GM23338 (cell line): ENCODE results near the gene MROH7. TPM values are rescaled to one million over a fixed set of nuclear protein-coding genes. Genes with fewer than 3 reads are reported as not detected.

ENCODE experiments used
- CREB1 ChIP-seq: fragments of 250-450 bp; sonication (Bioruptor Pico); IDR thresholded peaks from 2 replicates; pipeline ENCODE4 v1.5.0; 2020; ENCODE audit warnings: low read depth, mild to moderate bottlenecking, moderate library complexity
- EZH2 ChIP-seq: fragments of 200-600 bp; sonication (generic); IDR thresholded peaks from one replicate; pipeline ENCODE4 v1.8.0; 2017; ENCODE audit warnings: antibody characterized with exemption, mild to moderate bottlenecking, low read depth; ENCODE audit not compliant: unreplicated experiment
- JUNB ChIP-seq: IDR thresholded peaks from one replicate; pipeline ENCODE4 v1.6.1; 2016; ENCODE audit warnings: antibody characterized with exemption; ENCODE audit not compliant: unreplicated experiment
- STAT1 ChIP-seq: IDR thresholded peaks from one replicate; pipeline ENCODE4 v1.6.1; 2016; ENCODE audit warnings: antibody characterized with exemption; ENCODE audit not compliant: unreplicated experiment
- polyA plus RNA-seq: library from polyadenylated mRNA; unstranded; fragments of >200 nt; fragmentation: Nextera tagmentation; extraction: Ambion mirVana; gene quantifications from 2 replicates; pipeline ENCODE4 v1.2.1, GENCODE V29; 2016
- total RNA-seq: library from RNA; depleted of rRNA; stranded (reverse); fragments of >200 nt; shearing (Covaris generic); gene quantifications from 2 replicates; pipeline ENCODE4 v1.2.3, GENCODE V29; 2014
- TF ChIP-seq, protein P1 (sequence below): fragments of 250-450 bp; sonication (Bioruptor Pico); IDR thresholded peaks from 2 replicates; pipeline ENCODE4 v1.5.0; 2020; ENCODE audit warnings: mild to moderate bottlenecking, moderate library complexity
- TF ChIP-seq, protein P2 (sequence below): IDR thresholded peaks from 2 replicates; pipeline ENCODE4 v1.6.1; 2016; ENCODE audit warnings: antibody characterized with exemption
- TF ChIP-seq, protein P3 (sequence below): IDR thresholded peaks from one replicate; pipeline ENCODE4 v1.6.1; 2018; ENCODE audit warnings: antibody characterized with exemption; ENCODE audit not compliant: unreplicated experiment

The MROH7 gene
- total and polyA plus RNA-seq, 2 experiments from 2014 or later, result 0.17 TPM; not detected in 1

GRCh38 chr1:54597455-54598030, 44.0 kb upstream of the MROH7 start (continued):
- TF ChIP-seq, protein P1, sequence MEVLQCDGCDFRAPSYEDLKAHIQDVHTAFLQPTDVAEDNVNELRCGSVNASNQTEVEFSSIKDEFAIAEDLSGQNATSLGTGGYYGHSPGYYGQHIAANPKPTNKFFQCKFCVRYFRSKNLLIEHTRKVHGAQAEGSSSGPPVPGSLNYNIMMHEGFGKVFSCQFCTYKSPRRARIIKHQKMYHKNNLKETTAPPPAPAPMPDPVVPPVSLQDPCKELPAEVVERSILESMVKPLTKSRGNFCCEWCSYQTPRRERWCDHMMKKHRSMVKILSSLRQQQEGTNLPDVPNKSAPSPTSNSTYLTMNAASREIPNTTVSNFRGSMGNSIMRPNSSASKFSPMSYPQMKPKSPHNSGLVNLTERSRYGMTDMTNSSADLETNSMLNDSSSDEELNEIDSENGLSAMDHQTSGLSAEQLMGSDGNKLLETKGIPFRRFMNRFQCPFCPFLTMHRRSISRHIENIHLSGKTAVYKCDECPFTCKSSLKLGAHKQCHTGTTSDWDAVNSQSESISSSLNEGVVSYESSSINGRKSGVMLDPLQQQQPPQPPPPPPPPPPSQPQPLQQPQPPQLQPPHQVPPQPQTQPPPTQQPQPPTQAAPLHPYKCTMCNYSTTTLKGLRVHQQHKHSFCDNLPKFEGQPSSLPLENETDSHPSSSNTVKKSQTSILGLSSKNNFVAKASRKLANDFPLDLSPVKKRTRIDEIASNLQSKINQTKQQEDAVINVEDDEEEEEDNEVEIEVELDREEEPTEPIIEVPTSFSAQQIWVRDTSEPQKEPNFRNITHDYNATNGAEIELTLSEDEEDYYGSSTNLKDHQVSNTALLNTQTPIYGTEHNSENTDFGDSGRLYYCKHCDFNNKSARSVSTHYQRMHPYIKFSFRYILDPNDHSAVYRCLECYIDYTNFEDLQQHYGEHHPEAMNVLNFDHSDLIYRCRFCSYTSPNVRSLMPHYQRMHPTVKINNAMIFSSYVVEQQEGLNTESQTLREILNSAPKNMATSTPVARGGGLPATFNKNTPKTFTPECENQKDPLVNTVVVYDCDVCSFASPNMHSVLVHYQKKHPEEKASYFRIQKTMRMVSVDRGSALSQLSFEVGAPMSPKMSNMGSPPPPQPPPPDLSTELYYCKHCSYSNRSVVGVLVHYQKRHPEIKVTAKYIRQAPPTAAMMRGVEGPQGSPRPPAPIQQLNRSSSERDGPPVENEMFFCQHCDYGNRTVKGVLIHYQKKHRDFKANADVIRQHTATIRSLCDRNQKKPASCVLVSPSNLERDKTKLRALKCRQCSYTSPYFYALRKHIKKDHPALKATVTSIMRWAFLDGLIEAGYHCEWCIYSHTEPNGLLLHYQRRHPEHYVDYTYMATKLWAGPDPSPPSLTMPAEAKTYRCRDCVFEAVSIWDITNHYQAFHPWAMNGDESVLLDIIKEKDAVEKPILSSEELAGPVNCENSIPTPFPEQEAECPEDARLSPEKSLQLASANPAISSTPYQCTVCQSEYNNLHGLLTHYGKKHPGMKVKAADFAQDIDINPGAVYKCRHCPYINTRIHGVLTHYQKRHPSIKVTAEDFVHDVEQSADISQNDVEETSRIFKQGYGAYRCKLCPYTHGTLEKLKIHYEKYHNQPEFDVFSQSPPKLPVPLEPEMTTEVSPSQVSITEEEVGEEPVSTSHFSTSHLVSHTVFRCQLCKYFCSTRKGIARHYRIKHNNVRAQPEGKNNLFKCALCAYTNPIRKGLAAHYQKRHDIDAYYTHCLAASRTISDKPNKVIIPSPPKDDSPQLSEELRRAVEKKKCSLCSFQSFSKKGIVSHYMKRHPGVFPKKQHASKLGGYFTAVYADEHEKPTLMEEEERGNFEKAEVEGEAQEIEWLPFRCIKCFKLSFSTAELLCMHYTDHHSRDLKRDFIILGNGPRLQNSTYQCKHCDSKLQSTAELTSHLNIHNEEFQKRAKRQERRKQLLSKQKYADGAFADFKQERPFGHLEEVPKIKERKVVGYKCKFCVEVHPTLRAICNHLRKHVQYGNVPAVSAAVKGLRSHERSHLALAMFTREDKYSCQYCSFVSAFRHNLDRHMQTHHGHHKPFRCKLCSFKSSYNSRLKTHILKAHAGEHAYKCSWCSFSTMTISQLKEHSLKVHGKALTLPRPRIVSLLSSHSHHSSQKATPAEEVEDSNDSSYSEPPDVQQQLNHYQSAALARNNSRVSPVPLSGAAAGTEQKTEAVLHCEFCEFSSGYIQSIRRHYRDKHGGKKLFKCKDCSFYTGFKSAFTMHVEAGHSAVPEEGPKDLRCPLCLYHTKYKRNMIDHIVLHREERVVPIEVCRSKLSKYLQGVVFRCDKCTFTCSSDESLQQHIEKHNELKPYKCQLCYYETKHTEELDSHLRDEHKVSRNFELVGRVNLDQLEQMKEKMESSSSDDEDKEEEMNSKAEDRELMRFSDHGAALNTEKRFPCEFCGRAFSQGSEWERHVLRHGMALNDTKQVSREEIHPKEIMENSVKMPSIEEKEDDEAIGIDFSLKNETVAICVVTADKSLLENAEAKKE (CRISPR knock-in tag), result no peak
- TF ChIP-seq EZH2, result no peak
- TF ChIP-seq, protein P2, sequence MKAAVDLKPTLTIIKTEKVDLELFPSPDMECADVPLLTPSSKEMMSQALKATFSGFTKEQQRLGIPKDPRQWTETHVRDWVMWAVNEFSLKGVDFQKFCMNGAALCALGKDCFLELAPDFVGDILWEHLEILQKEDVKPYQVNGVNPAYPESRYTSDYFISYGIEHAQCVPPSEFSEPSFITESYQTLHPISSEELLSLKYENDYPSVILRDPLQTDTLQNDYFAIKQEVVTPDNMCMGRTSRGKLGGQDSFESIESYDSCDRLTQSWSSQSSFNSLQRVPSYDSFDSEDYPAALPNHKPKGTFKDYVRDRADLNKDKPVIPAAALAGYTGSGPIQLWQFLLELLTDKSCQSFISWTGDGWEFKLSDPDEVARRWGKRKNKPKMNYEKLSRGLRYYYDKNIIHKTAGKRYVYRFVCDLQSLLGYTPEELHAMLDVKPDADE, result no peak
- no peak for TF ChIP-seq STAT1
- TF ChIP-seq, protein P3, sequence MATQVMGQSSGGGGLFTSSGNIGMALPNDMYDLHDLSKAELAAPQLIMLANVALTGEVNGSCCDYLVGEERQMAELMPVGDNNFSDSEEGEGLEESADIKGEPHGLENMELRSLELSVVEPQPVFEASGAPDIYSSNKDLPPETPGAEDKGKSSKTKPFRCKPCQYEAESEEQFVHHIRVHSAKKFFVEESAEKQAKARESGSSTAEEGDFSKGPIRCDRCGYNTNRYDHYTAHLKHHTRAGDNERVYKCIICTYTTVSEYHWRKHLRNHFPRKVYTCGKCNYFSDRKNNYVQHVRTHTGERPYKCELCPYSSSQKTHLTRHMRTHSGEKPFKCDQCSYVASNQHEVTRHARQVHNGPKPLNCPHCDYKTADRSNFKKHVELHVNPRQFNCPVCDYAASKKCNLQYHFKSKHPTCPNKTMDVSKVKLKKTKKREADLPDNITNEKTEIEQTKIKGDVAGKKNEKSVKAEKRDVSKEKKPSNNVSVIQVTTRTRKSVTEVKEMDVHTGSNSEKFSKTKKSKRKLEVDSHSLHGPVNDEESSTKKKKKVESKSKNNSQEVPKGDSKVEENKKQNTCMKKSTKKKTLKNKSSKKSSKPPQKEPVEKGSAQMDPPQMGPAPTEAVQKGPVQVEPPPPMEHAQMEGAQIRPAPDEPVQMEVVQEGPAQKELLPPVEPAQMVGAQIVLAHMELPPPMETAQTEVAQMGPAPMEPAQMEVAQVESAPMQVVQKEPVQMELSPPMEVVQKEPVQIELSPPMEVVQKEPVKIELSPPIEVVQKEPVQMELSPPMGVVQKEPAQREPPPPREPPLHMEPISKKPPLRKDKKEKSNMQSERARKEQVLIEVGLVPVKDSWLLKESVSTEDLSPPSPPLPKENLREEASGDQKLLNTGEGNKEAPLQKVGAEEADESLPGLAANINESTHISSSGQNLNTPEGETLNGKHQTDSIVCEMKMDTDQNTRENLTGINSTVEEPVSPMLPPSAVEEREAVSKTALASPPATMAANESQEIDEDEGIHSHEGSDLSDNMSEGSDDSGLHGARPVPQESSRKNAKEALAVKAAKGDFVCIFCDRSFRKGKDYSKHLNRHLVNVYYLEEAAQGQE, result no peak
- no peak for TF ChIP-seq CREB1 (CRISPR knock-in tag)
- TF ChIP-seq JUNB, result no peak
